Measurements from ENCODE around the gene STXBP1. TPM values are rescaled to one million over a fixed set of nuclear protein-coding genes. Genes with fewer than 3 reads are reported as not detected.

Gene STXBP1
- total and polyA plus RNA-seq, 12 donors, result 14.4 to 59.2 (median 46.4) TPM

- H3K4me1 ChIP-seq, result peaks cover 0 to 13% (median 0%) of the 10 kb centered on the region in 9 donors
- no peak for TF ChIP-seq CTCF (IDR thresholded peaks at IDR 0.05)
- no peak overlapping the region for H3K4me3 ChIP-seq
- no peaks in the 10 kb centered on the region for H3K9me3 ChIP-seq
- peak overlapping the region in 2 of 10 donors; percentile 40 to 44 for H3K27ac ChIP-seq
- DNase-seq, result no peak
- no peaks in the 10 kb centered on the region for H3K27me3 ChIP-seq
- ATAC-seq, result peak in 3 of 8 donors; percentile 61 to 88 (median 66)
- intact Hi-C loops (cut with DNase I), result loop anchor here in 2 of 10 donors (5.0 to 10.0 kb wide), 2 partner anchors 55 to 58 kb away; no protein-coding TSS in a partner anchor
- WGBS, 2 donors, result 74 to 79% methylated on average over 3 of the region's 3 CpGs
- H3K36me3 ChIP-seq, result peaks cover 0 to 57% (median 17%) of the 10 kb centered on the region in 9 donors
Measured at GRCh38 chr9:127652733-127653132, 40.7 kb downstream of the STXBP1 start.

DNA sequence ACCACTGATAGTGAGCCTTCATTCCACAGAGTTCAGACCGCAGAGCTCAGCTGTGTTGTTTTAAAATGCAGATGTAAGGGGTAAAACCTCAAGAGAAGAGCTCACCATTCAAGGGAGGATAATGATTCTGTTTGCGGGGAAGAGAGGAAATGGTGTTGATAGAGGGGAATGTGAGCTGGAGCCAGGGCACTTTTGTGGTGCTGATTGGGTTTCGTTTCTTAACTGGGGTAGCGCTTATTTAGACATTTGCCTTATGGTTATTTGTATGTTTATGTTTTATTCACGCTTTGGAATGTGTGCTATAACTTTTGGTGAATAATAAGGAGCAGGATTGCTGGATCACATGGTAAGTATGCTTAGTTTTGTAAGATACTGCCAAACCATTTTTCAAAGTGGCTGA lies 42.5 kb downstream of the STXBP1 start:
- Histone ChIP-seq H3K27ac (no peak overlapping the region), H3K36me3 (peaks cover 0 to 75% (median 19%) of the 10 kb centered on the region in 9 donors), H3K27me3 (no peaks in the 10 kb centered on the region), H3K4me3 (no peak overlapping the region), H3K9me3 (no peaks in the 10 kb centered on the region), H3K4me1 (peaks cover 0 to 10% (median 0%) of the 10 kb centered on the region in 9 donors)
- no peak for ATAC-seq
- DNase-seq, result no peak
- intact Hi-C loops (cut with DNase I), result loop anchor here in 2 of 10 donors (5.0 to 10.0 kb wide), 2 partner anchors 57 to 60 kb away; no protein-coding TSS in a partner anchor
- TF ChIP-seq CTCF (IDR thresholded peaks at IDR 0.05), result no peak
- 78 to 82% methylated on average over 5 of the region's 5 CpGs for WGBS, 2 donors

- Histone ChIP-seq H3K36me3 (peaks cover 0 to 95% (median 43%) of the 10 kb centered on the region in 9 donors), H3K9me3 (no peaks in the 10 kb centered on the region), H3K4me3 (no peak overlapping the region), H3K27ac (no peak overlapping the region), H3K4me1 (no peaks in the 10 kb centered on the region), H3K27me3 (no peaks in the 10 kb centered on the region)
- no peak for TF ChIP-seq CTCF (IDR thresholded peaks at IDR 0.05)
- intact Hi-C loops (cut with DNase I), result loop anchor here in 1 of 10 donors (10.0 kb wide), 1 partner anchor 64 kb away; no protein-coding TSS in a partner anchor
- no peak for ATAC-seq
- 92 to 93% methylated on average over 5 of the region's 5 CpGs for WGBS, 2 donors
- DNase-seq, result no peak
Measured at GRCh38 chr9:127658428-127658827, 46.4 kb downstream of the STXBP1 start.

DNA sequence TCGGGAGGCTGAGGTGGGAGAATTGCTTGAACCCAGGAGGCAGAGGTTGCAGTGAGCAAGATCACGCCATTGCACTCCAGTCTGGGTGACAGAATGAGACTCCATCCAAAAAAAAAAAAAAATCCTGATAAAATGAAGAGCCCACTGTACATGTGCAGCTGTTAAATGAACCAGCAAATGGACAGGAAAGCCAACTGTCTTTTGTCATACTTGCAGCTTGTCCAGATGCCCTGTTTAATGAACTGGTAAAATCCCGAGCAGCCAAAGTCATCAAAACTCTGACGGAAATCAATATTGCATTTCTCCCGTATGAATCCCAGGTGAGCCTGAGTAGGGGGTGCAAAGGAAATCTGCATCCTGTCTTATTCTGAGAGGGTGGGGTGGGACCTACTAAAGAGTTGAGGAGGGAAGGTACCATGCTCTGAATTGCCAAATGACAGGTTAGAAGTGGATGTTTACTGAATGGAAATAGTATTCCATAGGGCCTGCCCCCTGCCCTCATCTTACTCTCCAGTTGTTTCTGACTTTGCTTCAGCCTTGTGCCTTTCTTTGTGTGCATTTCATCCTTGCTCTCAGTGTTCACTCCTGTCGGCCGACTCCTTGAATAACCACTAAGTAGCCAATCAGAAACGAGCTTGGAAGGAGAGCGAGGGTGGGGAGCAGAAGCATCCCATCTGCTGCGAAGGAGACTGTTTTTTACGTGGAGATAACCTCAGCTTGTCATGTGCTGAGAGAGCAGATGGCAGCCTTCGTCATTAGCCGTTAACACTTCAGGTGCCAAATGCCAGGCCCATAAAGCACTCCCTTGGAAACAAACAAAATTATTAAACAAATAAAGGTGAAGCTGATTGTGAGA lies 49.0 kb downstream of the STXBP1 start:
- Histone ChIP-seq H3K27ac (no peak overlapping the region), H3K36me3 (peaks cover 0 to 96% (median 33%) of the 10 kb centered on the region in 9 donors), H3K4me1 (peaks cover 0 to 16% (median 0%) of the 10 kb centered on the region in 9 donors), H3K4me3 (no peak overlapping the region), H3K9me3 (no peaks in the 10 kb centered on the region), H3K27me3 (no peaks in the 10 kb centered on the region)
- no peak for TF ChIP-seq CTCF (IDR thresholded peaks at IDR 0.05)
- no peak for ATAC-seq
- DNase-seq, result no peak
- intact Hi-C loops (cut with DNase I), result loop anchor here in 1 of 10 donors (10.0 kb wide), 1 partner anchor 46 kb away; the partner anchor contains the start of gene STXBP1
- WGBS, 2 donors, result 62 to 71% methylated on average over 13 of the region's 13 CpGs

Measured in heart right ventricle (tissue), 16 donors.